Left colon (tissue), 2 donors: ENCODE measurements around the gene TTLL10. TPM values are rescaled to one million over a fixed set of nuclear protein-coding genes. Genes with fewer than 3 reads are reported as not detected.
"Not testable (repeated sequence)": the region's sequence is repeated elsewhere in the genome, so short reads cannot be mapped to it uniquely, and the experiment has no call there.

ENCODE experiments used
- ATAC-seq: fragments of 200-7000 bp; cut with Tn5 transposase; one replicate; pipeline ENCODE4 v1.9.1; 2020; ENCODE audit warnings: mild to moderate bottlenecking, moderate library complexity
- DNase-seq, 2 donors: peaks; one replicate each; pipeline ENCODE4 v3.0.0-alpha.2; 2020
- intact Hi-C, 2 donors: fragments of 100-400 bp; cut with DNase I in 1 of 2; cut with micrococcal nuclease in 1 of 2; formaldehyde crosslinking; loops; one replicate each; pipeline versions ENCODE4 v1.11.2 to v1.14.0; 2022; cut with DNase I, micrococcal nuclease
- total RNA-seq, 2 donors: library from RNA; stranded (reverse); fragmentation: NEBNext Ultra II Directional; extraction: Animal tissue kit (Norgen Biotek cat#: 25700); gene quantifications; one replicate each; pipeline ENCODE4 v1.2.1, GENCODE V29; 2021
- donor health status: DM: no; HTN: no; CAD: no.
- donor health status: DM: yes; HTN: yes; CAD: no.

TTLL10 gene
- total RNA-seq, 2 donors from 2014 or later: 1.2 to 3.0 TPM

DNA sequence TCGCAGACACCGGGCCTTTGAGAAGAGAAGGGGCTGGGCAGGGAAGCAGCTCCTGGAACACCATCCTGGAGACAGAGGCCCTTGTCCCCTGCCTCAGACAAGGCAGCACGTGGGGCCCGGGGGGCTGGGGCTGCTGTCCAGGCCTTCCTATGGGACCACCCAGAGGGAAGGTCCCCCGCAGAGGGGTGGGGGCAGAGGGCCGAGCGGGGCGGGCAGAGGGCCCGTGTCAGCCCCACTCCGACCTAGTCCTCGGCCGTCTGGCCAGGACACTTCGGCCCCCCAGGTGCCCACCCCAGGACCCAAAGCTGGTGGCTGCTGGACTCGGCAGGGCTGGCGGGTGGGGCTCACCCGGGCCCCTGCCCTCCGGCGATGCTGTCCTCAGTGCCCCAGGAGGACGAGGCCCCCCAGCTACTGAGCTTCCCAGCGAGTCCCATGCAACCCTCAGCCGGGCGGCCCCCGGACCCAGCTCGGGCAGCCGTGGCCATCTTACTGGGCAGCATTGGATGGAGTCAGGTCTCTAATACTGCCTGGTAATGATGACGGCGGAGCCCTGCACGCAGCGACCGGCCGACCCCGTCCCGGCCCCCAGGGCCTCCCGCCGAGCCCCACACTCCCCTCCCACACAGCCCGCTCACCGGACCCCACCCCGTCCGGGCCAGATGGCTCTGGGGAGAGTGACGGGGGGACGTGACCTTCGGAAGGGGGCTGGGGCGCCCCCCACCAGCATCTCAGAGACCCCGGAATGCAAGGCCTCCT lies 6.9 kb upstream of the TTLL10 start:
- intact Hi-C loops: no loop called here
- DNase-seq: peak in 1 of 2 donors; percentile 21
- no peak for ATAC-seq

DNA sequence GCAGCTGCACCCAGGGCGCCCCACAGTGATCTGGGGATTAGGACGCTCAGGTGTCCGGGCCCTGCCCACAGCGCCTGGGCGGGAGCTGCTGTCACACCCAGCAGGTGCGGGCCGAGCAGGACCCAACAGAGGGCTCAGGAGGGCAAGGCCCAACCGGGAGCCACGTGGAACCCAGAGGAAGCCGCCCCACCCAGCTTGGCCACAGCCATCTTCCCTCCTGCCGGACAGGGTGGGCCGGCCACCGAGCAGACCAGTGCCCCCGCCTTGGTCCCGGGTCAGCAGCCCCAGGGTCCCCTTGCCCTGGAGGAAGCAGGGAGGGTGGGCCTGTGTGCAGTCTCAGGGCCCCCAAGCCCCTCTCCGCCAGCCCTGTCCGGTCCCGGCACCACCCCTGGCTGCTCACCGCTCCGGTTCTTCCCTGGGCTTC lies 6.3 kb upstream of the TTLL10 start:
- ATAC-seq (peak; percentile 38), DNase-seq (peak; percentile 83 to 88)
- intact Hi-C loops: no loop called here

DNA sequence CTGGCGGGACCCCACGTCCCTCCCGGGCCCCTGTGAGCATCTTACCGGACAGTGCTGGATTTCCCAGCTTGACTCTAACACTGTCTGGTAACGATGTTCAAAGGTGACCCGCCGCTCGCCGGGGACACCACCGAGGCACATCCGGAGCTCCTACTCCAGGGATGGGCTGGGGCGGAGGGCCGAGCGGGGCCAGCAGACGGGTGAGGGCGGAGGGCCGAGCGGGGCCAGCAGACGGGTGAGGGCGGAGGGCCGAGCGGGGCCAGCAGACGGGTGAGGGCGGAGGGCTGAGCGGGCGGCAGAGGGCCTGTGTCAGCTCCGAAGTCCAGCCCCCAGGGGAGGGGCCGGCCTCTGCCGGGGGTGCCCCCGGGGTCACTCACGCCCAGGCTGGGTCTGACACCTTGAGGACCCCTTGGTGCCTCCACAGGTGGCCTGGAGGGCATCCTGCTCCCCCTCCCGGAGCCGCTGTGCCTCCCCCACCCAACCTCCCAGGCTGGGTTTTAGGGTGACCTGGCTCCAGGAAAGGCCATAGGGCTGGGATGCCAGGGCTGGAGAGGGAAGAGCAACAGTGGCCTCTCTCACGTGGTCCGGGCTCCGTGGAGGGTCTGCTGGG lies 5.7 kb upstream of the TTLL10 start:
- peak in 1 of 2 donors; percentile 23 for DNase-seq
- intact Hi-C loops: no loop called here

DNA sequence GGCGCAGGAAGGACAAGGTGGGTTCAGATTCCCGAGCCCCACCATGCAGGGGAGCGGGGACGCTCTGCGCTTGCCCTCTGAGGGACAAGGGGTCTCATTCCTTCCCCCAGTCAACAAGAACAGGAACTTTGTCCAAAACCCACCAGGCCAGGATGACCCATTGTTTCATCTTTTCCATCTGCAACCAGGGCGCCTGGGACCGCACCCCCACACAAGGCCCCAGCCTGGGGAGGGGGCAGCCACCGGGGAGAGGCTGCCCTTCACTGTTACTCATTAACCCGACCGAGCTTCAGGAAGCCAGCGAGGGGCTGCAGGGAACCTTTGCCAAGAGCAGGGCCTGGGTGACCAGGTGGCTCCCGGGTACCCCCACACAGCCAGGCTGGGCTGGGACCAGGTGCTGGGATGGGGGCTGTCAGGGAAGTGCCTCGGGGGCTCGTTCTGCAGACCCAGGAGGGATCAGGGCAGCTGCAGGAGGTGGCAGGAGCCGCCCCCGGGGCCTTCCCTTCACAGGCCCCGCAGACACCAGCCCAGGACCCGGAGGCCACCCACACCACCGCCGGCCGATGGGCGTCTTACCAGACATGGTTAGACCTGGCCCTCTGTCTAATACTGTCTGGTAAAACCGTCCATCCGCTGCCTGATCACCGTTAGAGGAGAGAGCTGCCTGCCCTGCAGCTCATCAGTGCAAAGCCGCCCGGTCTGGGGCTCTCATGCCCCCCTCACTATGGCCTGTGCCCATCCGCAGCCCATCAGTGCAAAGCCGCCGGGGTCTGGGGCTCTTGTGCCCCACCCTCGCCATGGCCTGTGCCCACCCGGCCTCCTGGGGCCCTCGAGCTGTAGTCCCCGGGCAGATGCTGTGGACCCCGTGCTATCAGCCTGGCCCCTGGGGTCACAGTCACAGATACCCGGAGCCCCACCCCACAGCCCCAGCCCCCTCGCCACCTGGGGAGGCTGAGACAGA lies 4.9 kb upstream of the TTLL10 start:
- intact Hi-C loops: no loop called here
- DNase-seq: peak in 1 of 2 donors; percentile 27
- no peak for ATAC-seq

More for the DNA sequence above, 5.7 kb upstream of the TTLL10 start:
- no peak for ATAC-seq

DNA sequence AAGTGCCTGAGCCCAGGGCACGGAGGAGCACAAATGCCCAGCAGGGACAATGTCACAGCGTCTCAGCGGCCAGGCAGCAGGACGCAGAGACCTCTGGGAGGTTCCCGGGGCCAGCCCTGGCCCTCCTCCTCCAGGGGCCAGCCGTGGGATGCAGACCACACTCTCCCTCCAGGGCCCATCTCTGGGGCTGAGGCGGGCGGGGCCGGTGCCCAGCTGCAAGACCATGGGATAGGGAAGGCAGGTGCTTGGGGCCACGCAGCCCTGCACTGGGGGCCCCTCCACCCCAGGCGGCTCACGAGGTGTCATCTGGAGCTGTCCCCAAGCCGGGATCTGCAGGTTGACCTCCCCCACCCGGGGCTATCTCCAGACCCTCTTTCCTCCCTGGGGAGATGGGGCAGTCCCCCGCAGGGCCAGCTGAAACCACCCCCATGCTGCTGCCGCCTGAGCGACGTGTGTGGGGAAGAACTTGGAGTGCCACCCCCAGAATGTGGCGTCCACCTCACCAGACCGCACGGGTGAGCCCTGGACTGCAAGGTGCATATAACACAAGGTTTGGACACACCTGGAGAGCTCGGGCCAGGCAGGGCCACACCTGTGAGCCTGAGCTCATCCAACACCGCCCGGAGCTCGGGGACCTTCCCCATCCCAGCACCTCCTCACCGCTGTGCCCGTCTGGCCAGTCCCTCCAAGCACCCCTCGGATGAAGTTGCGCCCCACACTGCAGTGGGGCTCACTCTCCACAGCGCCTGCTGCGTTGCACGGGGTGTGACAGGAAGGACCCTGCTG lies 4.1 kb upstream of the TTLL10 start:
- intact Hi-C loops: no loop called here
- DNase-seq: peak in 1 of 2 donors; percentile 31
- peak; percentile 3 for ATAC-seq

DNA sequence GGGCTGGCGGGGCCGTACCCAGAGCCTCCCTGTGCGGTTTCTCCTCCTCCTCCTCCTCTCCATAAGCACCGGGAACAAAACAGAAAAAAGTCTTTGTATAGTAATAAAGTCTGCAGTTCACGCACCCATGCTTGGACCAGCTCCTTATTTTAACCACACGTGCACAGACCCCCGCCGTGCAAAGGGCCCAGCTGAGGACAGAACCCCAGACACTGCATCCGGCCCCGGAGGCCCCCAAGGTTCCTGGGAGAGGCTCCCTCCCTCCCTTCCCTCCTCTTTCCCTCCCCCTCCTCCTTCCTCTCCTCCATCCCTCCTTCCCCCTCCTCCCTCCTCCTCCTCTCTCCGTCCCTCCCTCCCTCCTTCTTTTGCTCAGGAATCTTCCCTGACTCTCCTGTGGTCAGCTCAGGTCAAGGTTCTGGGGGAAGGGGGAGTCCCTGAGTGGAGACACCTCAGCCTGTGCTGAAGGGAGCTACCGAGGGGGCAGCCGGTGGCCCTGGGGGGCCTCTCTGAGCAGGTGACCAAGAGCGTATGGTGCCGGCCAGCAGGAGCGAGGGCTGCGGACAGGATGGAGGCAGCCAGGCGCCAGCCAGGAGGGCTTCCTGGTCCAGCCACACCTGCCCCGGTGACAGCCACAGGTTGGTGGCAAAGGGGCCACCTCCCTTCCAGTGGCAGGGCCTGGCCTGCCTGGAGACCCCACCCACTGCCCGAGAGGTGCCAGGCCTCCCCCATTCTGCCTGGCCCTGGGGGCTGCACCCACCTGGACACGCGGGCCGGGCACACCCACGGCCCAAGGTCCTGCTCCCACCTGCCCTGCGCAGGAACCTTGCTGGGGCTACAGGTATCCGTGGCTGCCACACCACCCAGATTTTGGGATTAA lies 3.2 kb upstream of the TTLL10 start:
- peak; percentile 18 for ATAC-seq
- peak; percentile 37 to 50 for DNase-seq
- intact Hi-C loops: no loop called here

DNA sequence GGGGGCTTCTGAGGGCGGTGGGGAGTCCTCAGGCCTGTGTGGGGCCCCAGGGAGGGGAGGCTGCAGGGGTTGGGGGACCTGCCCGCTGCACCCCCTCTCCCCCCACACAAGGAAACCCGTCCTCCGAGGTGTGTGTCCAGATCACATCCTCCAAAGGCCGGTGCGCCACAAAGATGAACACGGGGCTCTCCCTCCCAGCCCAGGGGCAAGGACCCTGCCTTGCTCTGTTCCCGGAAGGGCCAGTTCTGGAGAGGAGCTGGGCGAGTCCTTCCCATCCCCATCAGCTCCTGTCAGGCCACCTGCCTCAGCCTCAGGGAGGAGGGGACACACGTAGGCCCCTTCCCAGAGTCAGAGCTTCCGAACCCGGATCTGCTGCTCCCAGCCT lies 2.5 kb upstream of the TTLL10 start:
- intact Hi-C loops: no loop called here
- ATAC-seq: peak; percentile 6
- peak in 1 of 2 donors; percentile 29 for DNase-seq

DNA sequence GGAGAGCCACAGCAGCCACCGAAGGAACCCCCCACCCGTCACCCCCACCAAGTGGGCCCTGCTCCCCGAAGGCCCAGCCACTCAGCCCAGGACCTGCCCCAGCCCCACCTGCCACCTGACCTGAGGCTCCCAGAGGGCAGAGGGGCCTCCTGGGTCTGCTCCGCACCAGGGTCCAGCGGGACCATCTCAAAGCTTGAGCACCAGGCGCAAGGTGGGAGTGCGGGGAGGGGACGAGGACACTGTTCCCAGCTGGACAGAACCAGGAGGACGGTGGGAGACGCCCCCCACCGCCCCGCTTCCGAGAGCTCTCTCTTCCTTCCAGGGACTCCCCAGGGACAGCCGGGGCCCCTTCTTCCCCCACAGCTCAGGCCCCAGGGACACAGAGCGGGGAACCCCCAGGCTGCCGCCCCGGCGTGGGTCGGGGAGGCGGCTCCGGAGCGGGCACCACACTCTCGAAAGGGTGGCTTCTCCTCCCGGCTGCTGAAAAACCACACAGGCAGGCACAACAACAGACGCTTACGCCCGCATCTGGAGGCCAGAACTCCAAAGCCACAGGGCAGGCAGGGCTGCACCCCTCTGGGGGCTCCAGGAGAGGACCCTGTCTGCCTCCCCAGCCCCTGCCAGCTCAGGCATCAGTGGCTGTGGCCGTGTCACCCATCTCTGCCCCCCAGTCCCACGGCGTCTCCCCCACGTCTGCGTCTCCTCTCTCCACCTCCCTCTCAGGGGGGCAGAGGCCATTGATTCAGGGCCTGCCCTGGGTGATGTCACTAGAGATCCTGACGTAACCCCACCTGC lies 1.9 kb upstream of the TTLL10 start:
- DNase-seq: peak in 1 of 2 donors; percentile 35
- peak; percentile 1 for ATAC-seq

DNA sequence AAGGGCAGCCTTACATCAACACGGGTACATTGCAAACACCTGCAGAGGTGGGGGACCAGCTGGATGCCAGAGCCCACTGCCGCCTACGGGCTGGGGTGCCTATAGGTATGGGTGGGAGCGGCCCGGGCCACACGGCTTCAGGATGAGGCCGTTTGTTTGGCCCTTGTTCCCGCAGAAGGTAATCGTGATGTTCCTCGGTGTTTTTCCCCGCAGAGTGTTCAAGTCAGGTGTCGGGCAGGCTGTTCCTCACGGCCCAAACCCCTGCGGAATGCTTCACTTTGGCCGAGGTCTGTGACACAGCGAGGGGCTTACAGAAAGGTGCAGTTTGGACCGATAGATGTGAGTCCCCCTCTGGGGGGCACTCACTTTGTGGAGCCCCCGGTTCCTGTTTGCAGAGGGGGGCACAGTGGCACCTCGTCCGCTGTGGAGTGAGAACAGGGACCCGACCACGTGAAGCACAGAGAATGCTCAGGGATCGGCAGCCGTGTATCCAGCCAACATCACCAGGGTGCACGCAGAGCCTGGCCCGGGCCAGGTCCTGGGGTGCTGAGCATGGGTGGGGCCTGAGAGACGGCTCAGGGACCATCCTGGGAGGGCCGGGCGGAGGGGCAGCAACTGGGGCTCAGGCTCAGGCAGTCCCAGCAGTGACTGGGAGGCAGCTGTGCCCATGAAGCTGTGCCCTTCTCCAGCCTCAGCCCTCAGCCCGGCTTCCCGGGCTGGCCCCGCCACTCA lies 453 bp upstream of the TTLL10 start:
- intact Hi-C loops: no loop called here
- ATAC-seq (no peak), DNase-seq (no peak)

More for the DNA sequence above, 1.9 kb upstream of the TTLL10 start:
- intact Hi-C loops: no loop called here

DNA sequence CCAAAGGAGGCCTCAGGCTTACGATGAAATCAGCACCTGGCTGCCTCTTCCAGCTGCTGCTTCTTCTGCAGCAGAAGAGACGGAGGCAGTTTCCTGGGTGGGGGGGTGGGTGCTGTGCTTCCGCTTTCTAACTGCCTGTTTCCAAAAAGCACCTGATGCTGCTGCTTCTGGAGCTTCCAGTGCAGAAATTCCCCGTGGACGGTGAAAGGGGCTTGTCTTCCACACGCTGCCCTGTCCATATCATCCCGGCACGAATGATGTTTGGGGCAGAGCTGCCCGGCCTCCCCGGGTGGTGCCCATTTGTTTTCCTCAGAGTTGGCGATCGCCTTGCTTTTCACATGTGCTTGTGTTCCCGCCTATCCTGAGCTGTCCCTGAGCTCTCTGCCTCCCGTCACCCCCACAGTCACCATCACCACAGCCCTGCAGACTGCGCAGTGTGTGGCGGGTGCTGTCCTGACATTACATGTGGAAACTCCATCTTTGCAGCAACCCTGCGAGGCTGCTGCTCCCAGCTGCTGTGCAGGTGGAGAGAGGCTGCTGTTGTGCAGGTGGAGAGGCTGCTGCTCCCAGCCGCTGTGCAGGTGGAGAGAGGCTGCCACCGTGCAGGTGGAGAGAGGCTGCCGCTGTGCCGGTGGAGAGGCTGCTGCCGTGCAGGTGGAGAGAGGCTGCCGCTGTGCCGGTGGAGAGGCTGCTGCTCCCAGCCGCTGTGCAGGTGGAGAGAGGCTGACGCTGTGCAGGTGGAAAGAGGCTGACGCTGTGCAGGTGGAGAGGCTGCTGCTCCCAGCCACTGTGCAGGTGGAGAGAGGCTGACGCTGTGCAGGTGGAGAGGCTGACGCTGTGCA lies 1.8 kb downstream of the TTLL10 start:
- intact Hi-C loops: no loop called here
- DNase-seq (peak in 1 of 2 donors; percentile 3), ATAC-seq (no peak)

DNA sequence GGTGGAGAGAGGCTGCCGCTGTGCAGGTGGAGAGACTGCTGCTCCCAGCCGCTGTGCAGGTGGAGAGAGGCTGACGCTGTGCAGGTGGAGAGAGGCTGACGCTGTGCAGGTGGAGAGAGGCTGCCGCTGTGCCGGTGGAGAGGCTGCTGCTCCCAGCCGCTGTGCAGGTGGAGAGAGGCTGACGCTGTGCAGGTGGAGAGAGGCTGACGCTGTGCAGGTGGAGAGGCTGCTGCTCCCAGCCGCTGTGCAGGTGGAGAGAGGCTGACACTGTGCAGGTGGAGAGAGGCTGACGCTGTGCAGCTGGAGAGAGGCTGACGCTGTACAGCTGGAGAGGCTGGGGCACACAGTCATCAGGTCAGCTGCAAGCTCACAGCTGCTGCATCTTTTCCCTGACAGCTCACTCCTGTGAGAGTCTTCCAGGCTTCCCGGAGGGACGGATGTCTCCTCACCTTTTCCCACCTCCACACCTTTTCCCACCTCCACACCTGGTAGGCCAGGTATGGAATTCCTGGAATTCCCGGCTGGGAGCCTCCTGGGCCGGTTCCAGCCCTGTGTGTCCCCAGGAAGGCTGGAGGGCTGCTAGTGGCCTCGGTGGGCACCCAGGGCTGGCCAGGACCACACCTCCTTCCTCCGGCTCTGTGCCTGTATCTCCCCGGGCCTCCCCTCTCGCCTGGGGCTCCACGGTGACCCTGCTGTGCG lies 2.5 kb downstream of the TTLL10 start:
- DNase-seq: peak in 1 of 2 donors; percentile 4
- ATAC-seq, intact Hi-C loops: not testable (repeated sequence)

DNA sequence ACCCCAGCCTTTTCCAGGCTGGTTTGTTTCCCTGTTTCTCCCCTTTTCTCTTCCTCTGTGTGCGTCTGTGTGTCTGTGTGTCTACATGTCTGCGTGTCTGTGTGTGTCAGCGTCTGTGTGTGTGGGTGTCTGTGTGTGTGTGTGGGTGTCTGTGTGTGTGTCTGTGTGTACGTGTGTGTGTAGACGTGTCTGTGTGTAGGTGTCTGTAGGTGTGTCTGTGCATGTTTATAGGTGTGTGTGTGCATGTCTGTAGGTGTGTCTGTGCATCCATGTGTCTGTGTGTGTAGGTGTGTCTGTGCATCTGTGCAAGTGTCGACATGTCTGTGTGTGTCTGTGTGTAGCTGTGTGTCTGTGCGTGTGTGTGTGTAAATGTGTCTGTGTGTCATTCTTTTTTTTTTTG lies 3.3 kb downstream of the TTLL10 start:
- intact Hi-C loops: no loop called here
- no peak for DNase-seq
- no peak for ATAC-seq

DNA sequence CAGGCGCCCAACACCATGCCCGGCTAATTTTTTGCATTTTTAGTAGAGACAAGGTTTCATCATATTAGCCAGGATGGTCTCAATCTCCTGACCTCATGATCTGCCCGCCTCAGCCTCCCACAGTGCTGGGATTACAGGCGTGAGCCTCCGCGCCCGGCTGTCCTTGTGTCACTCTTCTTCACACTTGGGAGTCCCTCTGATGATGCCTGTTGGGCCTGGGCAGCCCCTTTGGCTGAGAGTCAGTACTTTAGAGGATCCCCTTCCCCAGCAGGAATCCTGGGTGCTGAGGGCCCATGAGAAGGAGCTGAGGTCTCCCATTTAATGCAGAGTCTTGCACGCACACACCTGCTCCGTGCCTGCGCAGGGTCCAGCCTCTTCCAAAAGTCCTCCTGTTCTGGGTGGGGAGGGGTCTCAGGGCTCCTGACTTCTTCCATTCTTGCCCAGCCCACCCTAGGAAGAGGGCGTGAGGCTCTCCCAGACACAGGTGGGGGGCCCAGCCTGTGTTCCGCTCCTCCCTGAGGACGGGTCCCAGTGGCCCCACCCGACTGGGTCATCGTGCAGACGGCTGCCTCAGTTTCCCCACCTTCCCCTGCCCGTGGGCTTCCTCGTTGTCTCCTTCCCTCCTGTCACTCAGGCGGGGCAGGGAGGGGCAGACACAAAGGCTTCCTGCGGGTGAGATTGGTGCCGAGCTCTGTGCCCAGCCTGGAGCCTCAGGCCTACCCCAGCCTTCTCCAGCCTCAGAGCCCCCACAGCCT lies 3.9 kb downstream of the TTLL10 start:
- DNase-seq: no peak
- intact Hi-C loops: no loop called here

DNA sequence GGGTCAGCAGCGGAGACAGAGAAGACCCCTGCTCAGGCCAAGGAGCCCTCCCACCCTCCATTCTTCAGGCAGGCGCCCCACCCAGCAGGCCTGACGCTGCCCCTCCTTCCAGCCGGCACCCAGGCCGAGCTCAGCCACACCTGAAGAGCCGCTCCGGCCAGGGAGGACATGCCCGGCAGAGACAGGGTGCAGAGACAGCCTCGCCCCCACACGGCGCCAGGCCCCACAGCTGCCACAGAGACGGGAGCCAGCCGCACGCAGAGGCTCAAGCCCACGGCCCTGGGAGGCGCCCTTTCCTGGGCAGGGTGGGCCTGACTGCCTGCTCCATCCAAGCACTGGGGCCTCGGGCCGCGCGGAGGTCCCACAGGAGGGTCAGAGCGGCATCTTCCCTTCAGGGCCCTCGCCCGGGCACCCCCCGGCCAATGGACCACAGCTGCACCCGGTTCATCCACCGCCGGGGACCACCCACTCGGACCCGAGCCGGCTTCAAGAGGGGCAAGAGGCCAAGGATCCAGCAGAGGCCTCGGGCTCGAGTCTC lies 5.2 kb downstream of the TTLL10 start:
- ATAC-seq: no peak
- DNase-seq: peak in 1 of 2 donors; percentile 2
- intact Hi-C loops: no loop called here

More for the DNA sequence above, 3.9 kb downstream of the TTLL10 start:
- no peak for ATAC-seq
